ENCODE data around the gene BTBD6.

The BTBD6 gene

DNA sequence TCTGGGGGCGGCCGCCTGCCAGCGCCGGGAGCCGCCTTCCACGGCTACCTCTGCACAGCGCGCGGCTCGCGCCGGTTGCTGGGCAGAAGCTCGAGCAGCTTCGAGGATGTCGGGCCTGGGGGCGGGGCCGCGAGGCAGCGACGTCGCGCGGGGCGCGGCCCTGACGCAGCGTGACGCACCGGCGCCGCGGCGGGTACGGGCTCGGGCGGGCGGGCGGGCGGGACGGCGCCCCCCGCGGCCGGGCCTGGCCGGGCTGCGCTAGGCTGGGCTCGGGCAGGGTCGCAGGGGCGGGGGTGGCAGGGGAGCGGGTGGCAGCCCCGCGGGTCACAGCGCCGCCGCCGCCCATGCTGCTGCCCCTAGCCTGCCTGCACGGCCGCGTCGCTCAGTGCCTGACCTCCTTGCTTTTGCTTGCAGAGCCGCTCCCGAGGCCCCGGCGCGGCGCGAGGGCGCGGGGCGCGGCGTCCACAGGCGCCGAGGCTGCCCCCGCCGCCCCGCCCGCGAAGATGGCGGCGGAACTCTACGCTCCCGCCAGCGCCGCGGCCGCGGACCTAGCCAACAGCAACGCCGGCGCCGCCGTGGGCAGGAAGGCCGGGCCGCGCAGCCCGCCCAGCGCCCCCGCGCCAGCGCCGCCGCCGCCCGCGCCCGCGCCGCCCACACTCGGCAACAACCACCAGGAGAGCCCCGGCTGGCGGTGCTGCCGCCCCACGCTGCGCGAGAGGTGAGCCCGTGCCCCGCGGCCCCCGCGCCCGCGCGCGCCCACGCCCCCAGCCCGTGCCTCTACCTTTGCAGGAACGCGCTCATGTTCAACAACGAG is at the start of gene BTBD6:
BTBD6 (plus strand) TSS at position 166 of the 814 bp plus-strand sequence; CDS start at position 345, 179 bp downstream.
- DNase-seq = peak; percentile 84

DNA sequence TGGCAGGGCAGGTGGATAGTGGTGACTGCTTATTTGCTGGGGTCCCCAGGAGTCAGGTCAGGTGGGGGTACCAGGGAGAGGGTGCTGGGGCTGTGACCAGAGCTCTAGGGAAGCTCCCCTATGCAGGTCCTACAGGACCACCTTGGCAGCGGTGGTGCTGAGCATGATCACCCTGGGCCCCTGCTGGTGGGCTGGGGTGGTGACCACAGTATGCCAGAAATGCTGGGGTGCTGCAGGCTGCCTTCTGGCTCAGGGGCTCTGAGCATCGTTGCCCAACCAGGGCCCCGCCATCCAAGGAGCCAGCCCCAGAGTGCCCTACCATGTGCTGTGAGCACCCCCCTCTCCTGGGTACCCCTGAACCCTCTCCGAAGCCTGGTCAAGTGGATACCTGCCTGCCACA is 49.7 kb upstream of the BTBD6 start:
- DNase-seq = no peak

GRCh38 chr14:105199093-105199492 is 49.2 kb upstream of the BTBD6 start:
- DNase-seq = no peak

DNA sequence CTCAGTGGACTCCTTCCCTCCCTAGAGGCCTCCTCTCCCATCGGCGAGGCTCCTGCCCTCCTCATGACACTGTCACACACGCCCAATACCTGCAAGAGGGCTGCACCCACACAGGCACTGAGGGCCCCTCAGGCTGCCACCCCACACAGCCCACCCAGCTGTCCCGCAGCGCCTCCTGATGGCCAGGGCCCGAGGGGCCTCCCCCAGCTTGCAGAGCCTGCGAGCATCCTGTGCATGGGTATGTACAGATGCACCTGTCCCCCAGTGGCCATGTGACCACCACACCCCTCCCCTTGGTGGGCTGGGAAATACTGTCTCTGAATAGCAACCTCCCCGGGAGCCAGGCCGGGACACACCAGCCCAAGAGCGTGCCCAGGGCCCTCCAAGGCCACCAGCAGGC is 48.3 kb upstream of the BTBD6 start:
- DNase-seq = no peak

- no peak for DNase-seq
Measured at GRCh38 chr14:105200641-105201040, 47.7 kb upstream of the BTBD6 start.

DNA sequence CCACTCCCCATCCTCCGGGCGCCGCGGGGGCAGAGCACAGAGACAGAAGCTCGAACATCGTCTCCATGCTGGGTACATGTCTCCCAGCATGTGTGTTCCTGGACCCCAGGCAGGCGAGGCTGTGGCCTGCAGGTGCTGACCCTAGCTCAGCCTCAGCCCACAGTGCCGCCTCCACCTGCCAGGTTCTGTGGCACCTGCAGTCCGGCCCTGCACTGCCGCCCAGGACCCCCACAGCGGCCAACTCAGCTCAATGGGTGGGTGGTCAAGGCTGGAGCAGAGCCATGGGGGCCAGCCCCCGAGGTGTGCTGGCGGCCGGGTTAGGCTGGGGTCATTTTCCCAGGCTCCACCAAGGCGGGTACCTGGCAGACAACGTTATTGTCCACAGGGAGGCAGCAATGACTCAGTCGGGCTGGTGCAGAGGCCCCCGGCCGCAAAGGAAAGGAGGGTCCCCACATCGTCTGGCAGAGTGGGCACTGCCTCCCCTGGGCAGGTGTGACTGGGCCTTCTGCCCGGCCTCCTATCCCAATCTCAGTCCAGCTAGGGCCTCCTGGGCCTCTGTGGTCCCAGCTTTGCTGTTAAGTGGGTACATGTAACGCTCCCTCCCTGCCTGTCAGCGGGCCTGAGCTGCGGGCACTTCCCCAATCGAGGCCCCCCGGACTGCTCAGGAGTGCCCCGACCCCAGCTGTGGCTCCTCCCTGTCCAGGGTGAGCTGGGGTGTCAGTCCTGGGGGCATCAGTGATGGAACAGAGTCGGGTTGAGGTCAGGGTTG is 47.0 kb upstream of the BTBD6 start:
- DNase-seq = no peak

- no peak for DNase-seq
Measured at GRCh38 chr14:105201925-105202513, 46.3 kb upstream of the BTBD6 start.

GRCh38 chr14:105203057-105203531 is 45.2 kb upstream of the BTBD6 start:
- peak; percentile 59 for DNase-seq

GRCh38 chr14:105203701-105204100 is 44.6 kb upstream of the BTBD6 start:
- DNase-seq = no peak

- DNase-seq = no peak
Measured at GRCh38 chr14:105204206-105204930, 44.0 kb upstream of the BTBD6 start.

GRCh38 chr14:105204931-105205672 is 43.2 kb upstream of the BTBD6 start:
- DNase-seq = no peak

GRCh38 chr14:105205673-105206208 is 42.6 kb upstream of the BTBD6 start:
- DNase-seq = no peak

DNA sequence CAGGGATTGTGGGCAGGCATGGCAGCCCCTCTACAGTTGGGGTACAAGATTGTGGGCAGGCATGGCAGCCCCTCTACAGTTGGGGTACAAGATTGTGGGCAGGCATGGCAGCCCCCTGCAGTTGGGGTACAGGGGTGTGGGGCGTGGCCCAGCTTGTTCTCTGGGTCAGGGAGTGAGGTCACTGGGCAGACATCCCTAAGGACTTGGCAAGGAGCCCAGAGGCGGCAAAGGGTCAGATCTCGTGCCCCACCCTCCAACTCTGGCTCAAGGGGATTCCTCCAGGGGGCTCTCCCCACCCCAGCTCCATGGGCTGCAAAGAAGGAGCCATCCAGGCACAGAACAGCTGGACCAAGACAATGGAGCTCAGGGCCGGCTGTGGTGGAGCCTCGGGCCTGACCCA is 41.5 kb upstream of the BTBD6 start:
- no peak for DNase-seq

- DNase-seq = no peak
Measured at GRCh38 chr14:105207460-105207901, 40.9 kb upstream of the BTBD6 start.

GRCh38 chr14:105207996-105208737 is 40.2 kb upstream of the BTBD6 start:
- no peak for DNase-seq

DNA sequence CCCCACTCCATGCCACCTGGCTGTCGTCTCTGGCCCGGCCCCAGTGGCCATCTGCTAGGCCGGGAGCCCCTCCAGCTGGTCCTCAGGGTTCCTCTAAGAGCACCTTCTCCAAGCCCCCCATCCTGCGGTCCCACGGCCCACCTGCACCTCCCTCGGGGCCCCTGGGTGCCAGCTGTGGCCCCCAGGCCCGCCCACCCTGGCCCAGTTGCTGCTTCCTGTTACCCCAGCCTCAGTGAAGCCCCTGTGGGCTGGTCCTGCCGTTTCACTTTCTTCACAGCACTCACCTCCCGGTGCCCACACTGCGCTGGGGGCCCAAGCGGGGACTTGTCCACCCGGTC is 39.6 kb upstream of the BTBD6 start:
- DNase-seq = no peak

GRCh38 chr14:105209091-105209490 is 39.2 kb upstream of the BTBD6 start:
- no peak for DNase-seq

DNA sequence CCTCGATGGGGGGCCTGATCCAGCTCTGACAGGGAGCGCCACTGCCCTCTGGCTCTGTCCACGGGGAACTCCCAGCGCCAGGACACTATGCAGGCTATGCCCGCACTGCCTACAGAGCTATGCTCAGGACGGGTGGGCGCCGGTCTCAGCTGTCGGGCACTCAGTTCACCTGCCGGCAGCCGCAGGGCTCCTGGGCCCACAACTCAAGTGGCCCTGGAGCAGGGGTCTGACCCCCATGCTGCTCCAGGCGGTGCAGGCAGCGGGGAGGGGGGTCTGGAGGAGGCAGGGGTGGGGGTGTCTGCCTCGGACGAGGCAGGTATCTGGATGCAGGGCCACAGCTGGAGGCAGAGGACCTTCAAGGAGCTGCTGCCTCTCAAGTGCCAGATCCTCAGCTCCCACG is 38.7 kb upstream of the BTBD6 start:
- no peak for DNase-seq

GRCh38 chr14:105210266-105211025 is 37.9 kb upstream of the BTBD6 start:
- DNase-seq = no peak

DNA sequence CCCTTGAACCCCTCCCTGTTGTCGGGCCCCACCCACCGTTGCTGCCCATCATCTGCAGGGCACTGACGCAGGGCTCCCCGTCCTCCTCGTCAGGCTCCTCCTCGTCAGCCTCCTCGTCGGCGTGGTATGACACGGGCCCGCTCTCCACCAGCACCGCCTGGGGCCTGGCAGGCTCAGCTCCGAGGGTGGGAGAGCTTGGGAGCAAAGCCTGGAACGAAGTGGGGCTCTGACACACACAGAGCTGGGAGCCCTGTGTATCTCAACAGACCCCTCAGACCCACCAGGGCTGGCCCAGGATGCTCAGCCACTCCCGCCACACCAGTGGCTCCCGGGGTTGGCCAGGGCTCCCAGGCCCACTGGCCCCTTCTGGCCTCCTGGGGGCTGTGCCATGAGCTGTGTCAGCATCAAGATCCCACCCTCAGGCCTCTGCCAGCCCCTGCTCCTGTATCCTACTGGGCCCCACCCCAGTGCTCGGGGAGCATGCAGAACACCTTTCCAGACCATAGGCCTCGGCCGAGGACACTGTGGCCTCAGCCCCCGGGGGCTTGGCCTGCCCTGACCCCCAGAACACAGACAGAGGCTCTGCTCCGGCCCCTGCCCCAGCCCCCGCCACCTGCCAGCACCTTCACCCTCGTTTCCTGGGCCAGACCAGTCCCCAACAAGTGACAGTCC is 37.1 kb upstream of the BTBD6 start:
- no peak for DNase-seq
